ENCODE measurements around the gene MED12L.

DNA sequence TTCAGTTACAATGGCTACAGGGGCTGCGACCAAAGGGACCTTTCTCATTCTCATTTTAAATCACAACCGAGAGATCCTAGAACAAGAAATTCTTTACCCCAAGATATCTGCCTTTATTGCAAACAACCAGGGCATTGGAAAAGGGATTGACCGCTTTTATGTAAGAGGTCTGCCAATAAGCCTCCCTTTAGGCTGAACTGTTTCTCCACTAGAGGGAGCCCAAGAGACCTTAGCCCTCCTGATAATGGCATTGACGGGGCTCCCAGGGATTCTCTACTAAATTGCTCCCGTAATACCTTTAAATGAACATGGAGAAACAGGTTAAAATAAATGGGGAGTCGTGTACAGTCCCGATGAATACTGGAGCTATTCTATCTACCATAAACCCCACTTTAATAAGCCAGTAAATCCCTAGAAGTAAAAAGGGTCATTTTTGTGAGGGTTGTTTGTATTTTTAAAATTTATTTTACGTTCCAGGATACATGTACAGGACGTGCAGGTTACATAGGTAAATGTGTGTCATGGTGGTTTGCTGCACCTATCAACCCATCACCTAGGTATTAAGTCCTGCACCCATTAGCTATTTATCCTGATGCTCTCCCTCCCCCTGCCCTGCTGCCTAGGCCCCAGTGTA is 382.9 kb downstream of the MED12L start:
- TF ChIP-seq, protein P1, sequence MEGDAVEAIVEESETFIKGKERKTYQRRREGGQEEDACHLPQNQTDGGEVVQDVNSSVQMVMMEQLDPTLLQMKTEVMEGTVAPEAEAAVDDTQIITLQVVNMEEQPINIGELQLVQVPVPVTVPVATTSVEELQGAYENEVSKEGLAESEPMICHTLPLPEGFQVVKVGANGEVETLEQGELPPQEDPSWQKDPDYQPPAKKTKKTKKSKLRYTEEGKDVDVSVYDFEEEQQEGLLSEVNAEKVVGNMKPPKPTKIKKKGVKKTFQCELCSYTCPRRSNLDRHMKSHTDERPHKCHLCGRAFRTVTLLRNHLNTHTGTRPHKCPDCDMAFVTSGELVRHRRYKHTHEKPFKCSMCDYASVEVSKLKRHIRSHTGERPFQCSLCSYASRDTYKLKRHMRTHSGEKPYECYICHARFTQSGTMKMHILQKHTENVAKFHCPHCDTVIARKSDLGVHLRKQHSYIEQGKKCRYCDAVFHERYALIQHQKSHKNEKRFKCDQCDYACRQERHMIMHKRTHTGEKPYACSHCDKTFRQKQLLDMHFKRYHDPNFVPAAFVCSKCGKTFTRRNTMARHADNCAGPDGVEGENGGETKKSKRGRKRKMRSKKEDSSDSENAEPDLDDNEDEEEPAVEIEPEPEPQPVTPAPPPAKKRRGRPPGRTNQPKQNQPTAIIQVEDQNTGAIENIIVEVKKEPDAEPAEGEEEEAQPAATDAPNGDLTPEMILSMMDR (IDR thresholded peaks at IDR 0.05), result peak; percentile 38 to 58 (median 57)
- no peak for TF ChIP-seq POLR2AphosphoS5 (IDR thresholded peaks at IDR 0.05)
- TF ChIP-seq POLR2A (IDR thresholded peaks at IDR 0.05), result no peak

Measured in breast epithelium (tissue), 3 donors.